Esophagus (tissue), 2 donors: ENCODE data around the gene POP5. TPM values are rescaled to one million over a fixed set of nuclear protein-coding genes. Genes with fewer than 3 reads are reported as not detected.
A peak's percentile ranks its signal among the peaks of the same experiment; 100 is the strongest.

Experiments
- H3K27ac ChIP-seq, 2 donors: one replicate each; pipeline ENCODE4 v1.5.1; 2013; ENCODE audit warnings: low read depth in 2 of 2, mild to moderate bottlenecking in 2 of 2, inconsistent platforms in 1 of 2, low read length in 1 of 2, moderate library complexity in 1 of 2
- H3K27me3 ChIP-seq, 2 donors: one replicate each; pipeline ENCODE4 v1.6.1; 2013; ENCODE audit warnings: low read length in 2 of 2, control low read depth in 1 of 2, mild to moderate bottlenecking in 1 of 2; ENCODE audit not compliant: insufficient read depth in 2 of 2, control insufficient read depth in 1 of 2
- H3K36me3 ChIP-seq, 2 donors: one replicate each; pipeline ENCODE4 v1.6.1; 2013; ENCODE audit warnings: low read length in 1 of 2; ENCODE audit not compliant: control insufficient read depth in 2 of 2, insufficient read depth in 2 of 2
- H3K4me1 ChIP-seq, 2 donors: one replicate each; pipeline ENCODE4 v1.6.1; 2013; ENCODE audit warnings: low read length in 1 of 2; ENCODE audit not compliant: control insufficient read depth in 2 of 2, insufficient read depth in 2 of 2
- H3K4me3 ChIP-seq, 2 donors: one replicate each; pipeline ENCODE4 v1.5.1; 2013; ENCODE audit warnings: low read length in 2 of 2, mild to moderate bottlenecking in 2 of 2, low read depth in 1 of 2, moderate library complexity in 1 of 2
- H3K9me3 ChIP-seq, 2 donors: one replicate each; pipeline ENCODE4 v1.6.1; 2013; ENCODE audit warnings: mild to moderate bottlenecking in 2 of 2, low read depth in 1 of 2, low read length in 1 of 2, moderate library complexity in 1 of 2; ENCODE audit not compliant: control insufficient read depth in 2 of 2, insufficient read depth in 1 of 2
- WGBS, 2 donors: extraction: QIAGEN DNeasy Blood & Tissue Kit; methylation state at CpG; one replicate each; pipeline ENCODE4 v1.1.7; 2013; 5-methylcytosine and 5-hydroxymethylcytosine counted together
- polyA plus RNA-seq, 2 donors: library from polyadenylated mRNA; stranded (reverse); fragments of 200-250 nt; gene quantifications; one replicate each; pipeline ENCODE4 v1.2.3, GENCODE V29; 2013
- donor health status: healthy with polysubstance abuse.
- donor health status: Bipolar disorder and iron deficiency.

Gene POP5
- polyA plus RNA-seq, 2 donors = 35.8 to 38.8 TPM

DNA sequence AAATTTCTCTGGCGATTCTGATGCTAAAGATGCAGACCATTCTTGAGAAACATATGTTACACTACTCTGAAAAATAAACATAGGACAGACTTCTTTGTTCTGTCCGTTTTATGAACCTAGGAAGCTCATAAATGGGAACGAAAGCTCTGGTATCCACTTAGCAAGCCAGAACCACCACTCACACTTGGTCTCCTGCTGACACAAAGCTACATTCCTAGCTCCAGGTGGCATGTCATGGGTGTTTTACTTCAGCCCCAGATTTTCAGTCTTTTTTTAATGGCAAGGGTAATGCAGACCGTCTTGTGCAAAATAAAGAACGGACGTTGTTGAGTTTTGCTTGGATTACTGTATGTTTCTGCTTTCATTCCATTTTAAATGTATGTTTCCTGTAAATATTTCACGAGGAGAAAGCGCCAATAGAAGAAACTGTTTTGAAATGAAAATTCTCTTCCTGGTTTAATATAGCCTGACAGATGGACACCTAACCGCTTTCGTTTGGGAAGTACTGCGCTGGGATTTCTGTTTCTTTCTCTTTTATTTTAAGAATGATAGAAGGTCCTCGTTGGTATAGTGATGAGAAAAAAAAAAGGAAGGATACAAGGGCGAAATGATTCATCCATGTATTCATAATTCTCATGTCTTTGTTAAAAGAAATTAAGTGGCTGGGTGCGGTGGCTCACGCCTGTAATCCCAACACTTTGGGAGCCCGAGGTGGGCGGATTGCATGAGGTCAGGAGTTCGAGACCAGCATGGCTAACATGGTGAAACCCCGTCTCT is 51.4 kb downstream of the POP5 start:
- no peaks in the 10 kb centered on the region for H3K27me3 ChIP-seq
- H3K36me3 ChIP-seq = no peaks in the 10 kb centered on the region
- peak overlapping the region; percentile 90 to 97 for H3K27ac ChIP-seq
- no peaks in the 10 kb centered on the region for H3K4me1 ChIP-seq
- H3K9me3 ChIP-seq = no peaks in the 10 kb centered on the region
- H3K4me3 ChIP-seq = peak overlapping the region; percentile 11 to 78
- 20 to 22% methylated on average over 19 of the region's 19 CpGs for WGBS, 2 donors

GRCh38 chr12:120528861-120529525 is 52.2 kb downstream of the POP5 start, which contains the start of gene COQ5:
COQ5 (minus strand) TSS chr12:120529158; CDS start chr12:120529141, 17 bp downstream.
- Histone ChIP-seq H3K36me3 (no peaks in the 10 kb centered on the region), H3K4me1 (no peaks in the 10 kb centered on the region), H3K9me3 (no peaks in the 10 kb centered on the region), H3K27ac (peak within 1 kb of the TSS; percentile 90 to 97), H3K4me3 (peak within 1 kb of the TSS; percentile 78 to 82), H3K27me3 (no peaks in the 10 kb centered on the region)
- WGBS, 2 donors = 0 to 1% methylated on average over 38 of the region's 38 CpGs

Other genes with a start within 250 kb of the POP5 start
- gene MSI1, start 212.2 kb downstream of the POP5 start, polyA plus RNA-seq = under 1 TPM; 0.15 to 0.16 TPM
- 1,000 to 10,000 TPM; 1,054 to 1,119 TPM for gene COX6A1, start 143.3 kb downstream of the POP5 start, polyA plus RNA-seq
- gene TRIAP1, start 135.0 kb downstream of the POP5 start, polyA plus RNA-seq = 10 to 100 TPM; 19.2 to 28.0 TPM
- gene GATC, start 135.0 kb downstream of the POP5 start, polyA plus RNA-seq = 1 to 10 TPM; 6.3 to 6.8 TPM
- gene SRSF9, start 111.7 kb downstream of the POP5 start, polyA plus RNA-seq = 100 to 1,000 TPM; 119 to 133 TPM
- 1,000 to 10,000 TPM; 1,023 to 1,071 TPM for gene DYNLL1, start 85.3 kb downstream of the POP5 start, polyA plus RNA-seq
- 10 to 100 TPM; 18.6 to 19.5 TPM for gene COQ5, start 52.2 kb downstream of the POP5 start, polyA plus RNA-seq
- gene RNF10, start 47.0 kb downstream of the POP5 start, polyA plus RNA-seq = 100 to 1,000 TPM; 110 to 288 TPM
- gene CABP1, start 59.2 kb upstream of the POP5 start, polyA plus RNA-seq = 1 to 10 TPM in 1 of 2 donors, under 1 TPM in 1; 0.48 to 1.1 TPM
- gene MLEC, start 105.7 kb upstream of the POP5 start, polyA plus RNA-seq = 10 to 100 TPM; 14.0 to 15.7 TPM
- gene UNC119B, start 129.1 kb upstream of the POP5 start, polyA plus RNA-seq = 1 to 10 TPM; 4.9 to 9.1 TPM
- gene ACADS, start 144.4 kb upstream of the POP5 start, polyA plus RNA-seq = 10 to 100 TPM; 13.7 to 14.9 TPM